HEK293 (cell line): ENCODE data around the gene ZBTB17.
A peak's percentile ranks its signal among the peaks of the same experiment; 100 is the strongest.

Source experiments
- CTCF ChIA-PET: fragments of 350-600 bp; formaldehyde crosslinking; extraction: SDS; loops from one replicate; lab custom pipeline; 2021; ENCODE audit warnings: antibody characterized with exemption; lab: Yijun Ruan, JAX
- POLR2A ChIA-PET: fragments of 300-600 bp; formaldehyde crosslinking; extraction: SDS; loops from one replicate; lab custom pipeline; 2020; ENCODE audit warnings: antibody characterized with exemption, inconsistent platforms; lab: Yijun Ruan, JAX
- H3K27ac ChIP-seq: fragments of 200-500 bp; sonication (Bioruptor generic); 2 replicates; pipeline ENCODE4 v1.5.1; 2014; ENCODE audit warnings: low read depth, low read length, control low read depth, inconsistent platforms; ENCODE audit errors: extremely low read depth
- H3K36me3 ChIP-seq, 2 experiments: fragments of 200-500 bp in 1 of 2; sonication (Bioruptor generic) in 1 of 2; 1 replicate in 1 of 2; 2 replicates in 1 of 2; pipeline ENCODE4 v1.5.1; 2014 to 2017; ENCODE audit warnings: inconsistent platforms in 2 of 2, low read length in 2 of 2; ENCODE audit not compliant: control insufficient read depth in 2 of 2, insufficient read depth in 1 of 2
- H3K4me1 ChIP-seq: fragments of 200-500 bp; sonication (Bioruptor generic); 2 replicates; pipeline ENCODE4 v1.5.1; 2014; ENCODE audit warnings: mild to moderate bottlenecking, low read length, inconsistent platforms; ENCODE audit not compliant: control insufficient read depth, insufficient read depth
- H3K4me3 ChIP-seq: 2 replicates; pipeline ENCODE4 v1.5.1; 2011; ENCODE audit warnings: low read depth, mild to moderate bottlenecking, control low read depth, low read length, moderate library complexity
- H3K9me3 ChIP-seq: fragments of 200-500 bp; sonication (Bioruptor generic); 2 replicates; pipeline ENCODE4 v1.5.1; 2014; ENCODE audit warnings: low read depth, low read length, inconsistent platforms; ENCODE audit not compliant: control insufficient read depth, insufficient read depth
- BCL11A ChIP-seq: fragments of 450-650 bp; formaldehyde crosslinking; IDR thresholded peaks from 2 replicates; pipeline ENCODE4 v1.5.1; 2016; ENCODE audit warnings: low read depth, missing biosample characterization, missing genetic modification characterization
- EGR2 ChIP-seq: fragments of 450-650 bp; formaldehyde crosslinking; IDR thresholded peaks from 2 replicates; pipeline ENCODE4 v1.5.1; 2016; ENCODE audit warnings: low read depth, missing biosample characterization, missing genetic modification characterization
- GLI2 ChIP-seq: fragments of 450-650 bp; formaldehyde crosslinking; IDR thresholded peaks from 2 replicates; pipeline ENCODE4; 2017; ENCODE audit warnings: missing biosample characterization, missing genetic modification characterization, low read depth, borderline replicate concordance
- GLIS2 ChIP-seq: fragments of 450-650 bp; formaldehyde crosslinking; IDR thresholded peaks from 2 replicates; pipeline ENCODE4 v1.5.1; 2016; ENCODE audit warnings: missing biosample characterization, missing genetic modification characterization
- HIC1 ChIP-seq: fragments of 450-650 bp; formaldehyde crosslinking; IDR thresholded peaks from 2 replicates; pipeline ENCODE4 v1.5.1; 2016; ENCODE audit warnings: missing biosample characterization, missing genetic modification characterization
- HOXC10 ChIP-seq: sonication (generic); formaldehyde crosslinking; IDR thresholded peaks from 2 replicates; pipeline ENCODE4 v1.8.1; 2023; ENCODE audit warnings: mild to moderate bottlenecking, missing genetic modification reagents
- KLF9 ChIP-seq: fragments of 450-650 bp; formaldehyde crosslinking; IDR thresholded peaks from 2 replicates; pipeline ENCODE4 v1.5.1; 2016; ENCODE audit warnings: missing biosample characterization, missing genetic modification characterization, low read depth
- MZF1 ChIP-seq: fragments of 450-650 bp; formaldehyde crosslinking; IDR thresholded peaks from 2 replicates; pipeline ENCODE4 v1.5.1; 2017; ENCODE audit warnings: missing biosample characterization, missing genetic modification characterization, borderline replicate concordance
- PRDM10 ChIP-seq: fragments of 450-650 bp; formaldehyde crosslinking; IDR thresholded peaks from 2 replicates; pipeline ENCODE4 v1.5.1; 2016; ENCODE audit warnings: missing biosample characterization, missing genetic modification characterization
- SALL2 ChIP-seq: fragments of 450-650 bp; formaldehyde crosslinking; IDR thresholded peaks from 2 replicates; pipeline ENCODE4 v1.5.0; 2017; ENCODE audit warnings: missing biosample characterization, mild to moderate bottlenecking, missing genetic modification characterization, borderline replicate concordance
- SCRT1 ChIP-seq: fragments of 450-650 bp; formaldehyde crosslinking; IDR thresholded peaks from 2 replicates; pipeline ENCODE4 v1.5.1; 2016; ENCODE audit warnings: missing biosample characterization, missing genetic modification characterization, borderline replicate concordance
- SCRT2 ChIP-seq: fragments of 450-650 bp; formaldehyde crosslinking; IDR thresholded peaks from 2 replicates; pipeline ENCODE4 v1.5.1; 2016; ENCODE audit warnings: missing biosample characterization, missing genetic modification characterization
- ZEB2 ChIP-seq: fragments of 450-650 bp; formaldehyde crosslinking; IDR thresholded peaks from 2 replicates; pipeline ENCODE4 v1.5.1; 2016; ENCODE audit warnings: missing biosample characterization, missing genetic modification characterization
- ZNF10 ChIP-seq: fragments of 450-650 bp; formaldehyde crosslinking; IDR thresholded peaks from 2 replicates; pipeline ENCODE4 v1.5.1; 2017; ENCODE audit warnings: missing biosample characterization, missing genetic modification characterization
- ZNF132 ChIP-seq: fragments of 450-650 bp; formaldehyde crosslinking; IDR thresholded peaks from 2 replicates; pipeline ENCODE4 v1.5.1; 2017; ENCODE audit warnings: missing biosample characterization, missing genetic modification characterization, borderline replicate concordance
- ZNF138 ChIP-seq: fragments of 450-650 bp; formaldehyde crosslinking; IDR thresholded peaks from 2 replicates; pipeline ENCODE4 v1.5.1; 2016; ENCODE audit warnings: missing biosample characterization, missing genetic modification characterization, borderline replicate concordance
- ZNF19 ChIP-seq: fragments of 450-650 bp; formaldehyde crosslinking; IDR thresholded peaks from 2 replicates; pipeline ENCODE4; 2016; ENCODE audit warnings: missing biosample characterization, missing genetic modification characterization, low read depth
- ZNF223 ChIP-seq: fragments of 450-650 bp; formaldehyde crosslinking; IDR thresholded peaks from 2 replicates; pipeline ENCODE4 v1.5.1; 2016; ENCODE audit warnings: missing biosample characterization, missing genetic modification characterization
- ZNF24 ChIP-seq: fragments of 450-650 bp; formaldehyde crosslinking; IDR thresholded peaks from 2 replicates; pipeline ENCODE4 v1.5.1; 2016; ENCODE audit warnings: missing biosample characterization, missing genetic modification characterization
- ZNF292 ChIP-seq: fragments of 450-650 bp; formaldehyde crosslinking; IDR thresholded peaks from 2 replicates; pipeline ENCODE4 v1.5.1; 2016; ENCODE audit warnings: low read depth, missing biosample characterization, missing genetic modification characterization, borderline replicate concordance
- ZNF561 ChIP-seq: fragments of 450-650 bp; IDR thresholded peaks from 2 replicates; pipeline ENCODE4 v1.5.1; 2018; ENCODE audit warnings: missing biosample characterization, missing genetic modification characterization, borderline replicate concordance
- ZNF837 ChIP-seq: fragments of 450-650 bp; formaldehyde crosslinking; IDR thresholded peaks from 2 replicates; pipeline ENCODE4 v1.5.1; 2016; ENCODE audit warnings: missing biosample characterization, missing genetic modification characterization
- TF ChIP-seq, protein P1 (sequence below): fragments of 450-650 bp; formaldehyde crosslinking; IDR thresholded peaks from 2 replicates; pipeline ENCODE4 v1.5.1; 2016; ENCODE audit warnings: missing biosample characterization, missing genetic modification characterization
- TF ChIP-seq, protein P2 (sequence below): fragments of 450-650 bp; formaldehyde crosslinking; IDR thresholded peaks from 2 replicates; pipeline ENCODE4 v1.5.1; 2016; ENCODE audit warnings: missing biosample characterization, missing genetic modification characterization
- TF ChIP-seq, protein P3 (sequence below): fragments of 450-650 bp; formaldehyde crosslinking; IDR thresholded peaks from 2 replicates; pipeline ENCODE4 v1.5.1; 2016; ENCODE audit warnings: missing biosample characterization, missing genetic modification characterization

The ZBTB17 gene

GRCh38 chr1:15943992-15944307 is 32.0 kb downstream of the ZBTB17 start:
- Histone ChIP-seq H3K4me1 (no peaks in the 10 kb centered on the region), H3K4me3 (no peak overlapping the region), H3K9me3 (no peaks in the 10 kb centered on the region), H3K27ac (no peak overlapping the region), H3K36me3 (peaks cover 0 to 99% of the 10 kb centered on the region in 2 experiments; a peak in 2 of 3 replicates)
- ChIA-PET CTCF (no interaction called here), POLR2A (interaction anchor here (0.6 kb wide), 1 partner anchor 13 kb away, joined by 4 read pairs; no protein-coding TSS in a partner anchor)
- TF ChIP-seq, protein P1, sequence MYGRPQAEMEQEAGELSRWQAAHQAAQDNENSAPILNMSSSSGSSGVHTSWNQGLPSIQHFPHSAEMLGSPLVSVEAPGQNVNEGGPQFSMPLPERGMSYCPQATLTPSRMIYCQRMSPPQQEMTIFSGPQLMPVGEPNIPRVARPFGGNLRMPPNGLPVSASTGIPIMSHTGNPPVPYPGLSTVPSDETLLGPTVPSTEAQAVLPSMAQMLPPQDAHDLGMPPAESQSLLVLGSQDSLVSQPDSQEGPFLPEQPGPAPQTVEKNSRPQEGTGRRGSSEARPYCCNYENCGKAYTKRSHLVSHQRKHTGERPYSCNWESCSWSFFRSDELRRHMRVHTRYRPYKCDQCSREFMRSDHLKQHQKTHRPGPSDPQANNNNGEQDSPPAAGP (tag by site-specific recombination): no peak
- no peak for TF ChIP-seq KLF9 (tag by site-specific recombination)
- no peak for TF ChIP-seq GLI2 (tag by site-specific recombination)
- no peak for TF ChIP-seq MZF1 (tag by site-specific recombination)
- no peak for TF ChIP-seq PRDM10 (tag by site-specific recombination)
- TF ChIP-seq, protein P2, sequence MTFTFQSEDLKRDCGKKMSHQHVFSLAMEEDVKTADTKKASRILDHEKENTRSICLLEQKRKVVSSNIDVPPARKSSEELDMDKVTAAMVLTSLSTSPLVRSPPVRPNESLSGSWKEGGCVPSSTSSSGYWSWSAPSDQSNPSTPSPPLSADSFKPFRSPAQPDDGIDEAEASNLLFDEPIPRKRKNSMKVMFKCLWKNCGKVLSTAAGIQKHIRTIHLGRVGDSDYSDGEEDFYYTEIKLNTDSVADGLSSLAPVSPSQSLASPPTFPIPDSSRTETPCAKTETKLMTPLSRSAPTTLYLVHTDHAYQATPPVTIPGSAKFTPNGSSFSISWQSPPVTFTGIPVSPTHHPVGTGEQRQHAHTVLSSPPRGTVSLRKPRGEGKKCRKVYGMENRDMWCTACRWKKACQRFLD (tag by site-specific recombination): no peak
- TF ChIP-seq ZNF19: no peak
- TF ChIP-seq ZNF292 (tag by site-specific recombination): no peak
- no peak for TF ChIP-seq ZNF561 (tag by site-specific recombination)
- no peak for TF ChIP-seq ZEB2 (tag by site-specific recombination)
- TF ChIP-seq ZNF132 (tag by site-specific recombination): no peak
- TF ChIP-seq BCL11A (tag by site-specific recombination): no peak
- TF ChIP-seq, protein P3, sequence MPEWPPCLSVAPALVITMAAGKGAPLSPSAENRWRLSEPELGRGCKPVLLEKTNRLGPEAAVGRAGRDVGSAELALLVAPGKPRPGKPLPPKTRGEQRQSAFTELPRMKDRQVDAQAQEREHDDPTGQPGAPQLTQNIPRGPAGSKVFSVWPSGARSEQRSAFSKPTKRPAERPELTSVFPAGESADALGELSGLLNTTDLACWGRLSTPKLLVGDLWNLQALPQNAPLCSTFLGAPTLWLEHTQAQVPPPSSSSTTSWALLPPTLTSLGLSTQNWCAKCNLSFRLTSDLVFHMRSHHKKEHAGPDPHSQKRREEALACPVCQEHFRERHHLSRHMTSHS (tag by site-specific recombination): no peak
- no peak for TF ChIP-seq SCRT1 (tag by site-specific recombination)
- TF ChIP-seq ZNF223 (tag by site-specific recombination): no peak

DNA sequence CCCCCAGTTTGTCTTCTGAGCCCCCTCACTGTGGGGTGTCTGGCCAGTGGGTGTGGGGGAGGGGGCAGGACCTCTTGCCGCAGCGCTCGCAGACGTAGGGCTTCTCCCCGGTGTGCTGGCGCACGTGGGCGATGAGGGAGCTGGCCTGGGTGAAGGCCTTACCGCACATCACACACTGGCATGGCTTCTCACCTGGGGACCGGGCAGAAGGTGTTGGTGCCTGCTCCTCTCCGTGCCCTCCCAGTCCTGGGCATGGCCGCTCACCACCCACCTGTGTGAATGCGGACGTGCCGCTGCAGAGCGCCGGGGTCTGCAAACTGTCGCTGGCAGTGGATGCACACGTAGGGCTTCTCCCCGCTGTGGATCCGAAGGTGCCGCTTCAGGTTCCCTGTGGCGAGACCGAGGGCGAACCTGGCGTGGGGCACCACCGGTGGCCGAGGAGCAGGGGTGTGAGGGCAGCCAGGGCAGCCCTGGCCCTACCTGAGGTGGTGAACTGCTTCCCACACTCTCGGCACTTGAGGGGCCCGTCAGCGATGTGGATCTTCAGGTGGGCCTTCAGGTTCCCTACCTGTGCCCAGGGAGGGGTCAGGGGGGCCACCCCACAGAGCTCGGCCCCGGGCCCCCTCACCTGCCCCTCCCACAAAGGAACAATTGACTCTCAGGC is 32.4 kb downstream of the ZBTB17 start:
- ChIA-PET POLR2A (interaction anchor here (0.6 kb wide), 1 partner anchor 14 kb away, joined by 4 read pairs; no protein-coding TSS in a partner anchor), CTCF (interaction anchor here (0.7 kb wide), 1 partner anchor 149 kb away, joined by 3 read pairs; no protein-coding TSS in a partner anchor)
- Histone ChIP-seq H3K4me1 (no peaks in the 10 kb centered on the region), H3K27ac (no peak overlapping the region), H3K36me3 (peaks cover 0 to 99% of the 10 kb centered on the region in 2 experiments; a peak in 2 of 3 replicates), H3K4me3 (no peak overlapping the region), H3K9me3 (no peaks in the 10 kb centered on the region)
- TF ChIP-seq SCRT1 (tag by site-specific recombination): peak; percentile 53; the same call in 1 of the 2 replicates
- TF ChIP-seq GLIS2 (tag by site-specific recombination): peak; percentile 49; the same call in 1 of the 2 replicates
- no peak for TF ChIP-seq ZNF24
- TF ChIP-seq ZNF10 (tag by site-specific recombination): no peak
- TF ChIP-seq SCRT2 (tag by site-specific recombination): peak; percentile 90
- no peak for TF ChIP-seq ZNF837
- TF ChIP-seq EGR2: 0 out of 2 replicates have a peak, but pooled peaks have one; percentile 3
- no peak for TF ChIP-seq HOXC10 (CRISPR knock-in tag)
- no peak for TF ChIP-seq SALL2 (tag by site-specific recombination)
- peak; percentile 87 for TF ChIP-seq HIC1 (tag by site-specific recombination)
- no peak for TF ChIP-seq ZNF138 (tag by site-specific recombination)
